Measurements from ENCODE around the gene GNAT2. TPM values are rescaled to one million over a fixed set of nuclear protein-coding genes. Genes with fewer than 3 reads are reported as not detected.
A peak's percentile ranks its signal among the peaks of the same experiment; 100 is the strongest.

Gene GNAT2
- total RNA-seq, 1 donor from 2014 or later = not detected

- TF ChIP-seq, protein P1, sequence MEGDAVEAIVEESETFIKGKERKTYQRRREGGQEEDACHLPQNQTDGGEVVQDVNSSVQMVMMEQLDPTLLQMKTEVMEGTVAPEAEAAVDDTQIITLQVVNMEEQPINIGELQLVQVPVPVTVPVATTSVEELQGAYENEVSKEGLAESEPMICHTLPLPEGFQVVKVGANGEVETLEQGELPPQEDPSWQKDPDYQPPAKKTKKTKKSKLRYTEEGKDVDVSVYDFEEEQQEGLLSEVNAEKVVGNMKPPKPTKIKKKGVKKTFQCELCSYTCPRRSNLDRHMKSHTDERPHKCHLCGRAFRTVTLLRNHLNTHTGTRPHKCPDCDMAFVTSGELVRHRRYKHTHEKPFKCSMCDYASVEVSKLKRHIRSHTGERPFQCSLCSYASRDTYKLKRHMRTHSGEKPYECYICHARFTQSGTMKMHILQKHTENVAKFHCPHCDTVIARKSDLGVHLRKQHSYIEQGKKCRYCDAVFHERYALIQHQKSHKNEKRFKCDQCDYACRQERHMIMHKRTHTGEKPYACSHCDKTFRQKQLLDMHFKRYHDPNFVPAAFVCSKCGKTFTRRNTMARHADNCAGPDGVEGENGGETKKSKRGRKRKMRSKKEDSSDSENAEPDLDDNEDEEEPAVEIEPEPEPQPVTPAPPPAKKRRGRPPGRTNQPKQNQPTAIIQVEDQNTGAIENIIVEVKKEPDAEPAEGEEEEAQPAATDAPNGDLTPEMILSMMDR (IDR thresholded peaks at IDR 0.05) = no peak
- Mint-ChIP-seq H3K27ac (ENCODE audit: unreplicated experiment) (no peak overlapping the region), H3K9me3 (ENCODE audit: unreplicated experiment) (no peaks in the 10 kb centered on the region), H3K4me1 (ENCODE audit: unreplicated experiment) (peaks cover 20% of the 10 kb centered on the region), H3K36me3 (ENCODE audit: unreplicated experiment) (peaks cover 20% of the 10 kb centered on the region), H3K27me3 (ENCODE audit: unreplicated experiment) (no peaks in the 10 kb centered on the region), H3K4me3 (ENCODE audit: unreplicated experiment) (no peak overlapping the region)
- DNase-seq (ENCODE audit: extremely low spot score, unreplicated experiment) = no peak
These were observed 38.6 kb upstream of the GNAT2 start for GRCh38 chr1:109657970-109658369.

GRCh38 chr1:109657395-109657794, 38.0 kb upstream of the GNAT2 start:
- H3K4me3 Mint-ChIP-seq (ENCODE audit: unreplicated experiment) = no peak overlapping the region
- DNase-seq (ENCODE audit: extremely low spot score, unreplicated experiment) = no peak
- H3K9me3 Mint-ChIP-seq (ENCODE audit: unreplicated experiment) = no peaks in the 10 kb centered on the region
- H3K4me1 Mint-ChIP-seq (ENCODE audit: unreplicated experiment) = peaks cover 20% of the 10 kb centered on the region
- H3K27me3 Mint-ChIP-seq (ENCODE audit: unreplicated experiment) = no peaks in the 10 kb centered on the region
- no peak overlapping the region for H3K27ac Mint-ChIP-seq (ENCODE audit: unreplicated experiment)
- TF ChIP-seq, protein P1 (IDR thresholded peaks at IDR 0.05) = no peak
- H3K36me3 Mint-ChIP-seq (ENCODE audit: unreplicated experiment) = peaks cover 20% of the 10 kb centered on the region

GRCh38 chr1:109655615-109656519, 36.5 kb upstream of the GNAT2 start, which contains the start of gene GSTM4:
Gene GSTM4, plus strand, starts transcription at chr1:109656099. Its CDS starts 291 bp downstream, at chr1:109656390.
- Mint-ChIP-seq H3K36me3 (ENCODE audit: unreplicated experiment) (peaks cover 12% of the 10 kb centered on the region), H3K4me3 (ENCODE audit: unreplicated experiment) (peak within 1 kb of the TSS; percentile 89), H3K27ac (ENCODE audit: unreplicated experiment) (peak within 1 kb of the TSS; percentile 94), H3K4me1 (ENCODE audit: unreplicated experiment) (peaks cover 25% of the 10 kb centered on the region), H3K9me3 (ENCODE audit: unreplicated experiment) (no peaks in the 10 kb centered on the region), H3K27me3 (ENCODE audit: unreplicated experiment) (peaks cover 2% of the 10 kb centered on the region)
- DNase-seq (ENCODE audit: extremely low spot score, unreplicated experiment) = peak; percentile 93
- TF ChIP-seq, protein P1 (IDR thresholded peaks at IDR 0.05) = no peak

DNA sequence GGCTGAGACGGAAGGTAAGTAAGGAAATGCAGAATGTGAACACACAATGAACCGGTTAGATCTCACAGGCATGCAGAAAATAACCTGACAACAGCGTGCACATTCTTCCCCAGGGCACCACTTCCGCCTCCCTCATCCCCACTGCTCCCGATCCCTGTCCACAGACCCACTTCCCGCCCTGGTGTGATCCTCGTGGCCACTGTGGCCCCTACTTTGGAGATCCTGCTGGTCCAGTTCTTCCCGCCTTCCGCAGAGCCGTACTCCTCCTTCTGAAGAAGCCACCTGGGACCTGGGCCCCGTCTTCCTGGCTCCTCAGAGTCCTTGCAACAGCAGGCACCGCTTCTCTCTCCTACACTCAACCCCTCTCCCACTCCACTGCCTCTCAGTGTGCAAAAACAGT, 35.1 kb upstream of the GNAT2 start:
- Mint-ChIP-seq H3K27ac (ENCODE audit: unreplicated experiment) (no peak overlapping the region), H3K27me3 (ENCODE audit: unreplicated experiment) (peaks cover 2% of the 10 kb centered on the region), H3K4me3 (ENCODE audit: unreplicated experiment) (no peak overlapping the region), H3K36me3 (ENCODE audit: unreplicated experiment) (peaks cover 6% of the 10 kb centered on the region), H3K4me1 (ENCODE audit: unreplicated experiment) (peaks cover 35% of the 10 kb centered on the region), H3K9me3 (ENCODE audit: unreplicated experiment) (no peaks in the 10 kb centered on the region)
- no peak for DNase-seq (ENCODE audit: extremely low spot score, unreplicated experiment)
- TF ChIP-seq, protein P1 (IDR thresholded peaks at IDR 0.05) = no peak

GRCh38 chr1:109653306-109653705, 33.9 kb upstream of the GNAT2 start:
- Mint-ChIP-seq H3K27ac (ENCODE audit: unreplicated experiment) (no peak overlapping the region), H3K4me1 (ENCODE audit: unreplicated experiment) (peaks cover 37% of the 10 kb centered on the region), H3K27me3 (ENCODE audit: unreplicated experiment) (peaks cover 2% of the 10 kb centered on the region), H3K36me3 (ENCODE audit: unreplicated experiment) (no peaks in the 10 kb centered on the region), H3K4me3 (ENCODE audit: unreplicated experiment) (no peak overlapping the region), H3K9me3 (ENCODE audit: unreplicated experiment) (no peaks in the 10 kb centered on the region)
- TF ChIP-seq, protein P1 (IDR thresholded peaks at IDR 0.05) = no peak
- DNase-seq (ENCODE audit: extremely low spot score, unreplicated experiment) = no peak
